WERI-Rb-1 (cell line): ENCODE results near the gene KLRK1.
"Not testable (repeated sequence)": the region's sequence is repeated elsewhere in the genome, so short reads cannot be mapped to it uniquely, and the experiment has no call there.

Source experiments
- DNase-seq: peaks from one replicate; pipeline ENCODE4 v3.0.0-alpha.2; 2020
- H3K27ac ChIP-seq: fragments of 250-450 bp; sonication (Bioruptor Pico); 2 replicates; pipeline ENCODE4 v1.5.1; 2020; ENCODE audit warnings: mild to moderate bottlenecking, moderate library complexity
- H3K27me3 ChIP-seq: fragments of 250-450 bp; sonication (Bioruptor Pico); 2 replicates; pipeline ENCODE4 v1.5.1; 2021; ENCODE audit warnings: mild to moderate bottlenecking, low read depth, moderate library complexity; ENCODE audit not compliant: insufficient read depth, severe bottlenecking
- H3K36me3 ChIP-seq: fragments of 250-450 bp; sonication (Bioruptor Pico); 2 replicates; pipeline ENCODE4 v1.5.1; 2020; ENCODE audit warnings: mild to moderate bottlenecking, moderate library complexity
- H3K4me3 ChIP-seq: 2 replicates; pipeline ENCODE4 v1.5.1; 2011; ENCODE audit warnings: low read depth, mild to moderate bottlenecking, control low read depth, low read length
- H3K9me3 ChIP-seq: fragments of 250-450 bp; sonication (Bioruptor Pico); 2 replicates; pipeline ENCODE4 v1.5.1; 2021; ENCODE audit warnings: mild to moderate bottlenecking, moderate library complexity; ENCODE audit not compliant: severe bottlenecking
- TF ChIP-seq, protein P1 (sequence below): IDR thresholded peaks from 2 replicates; pipeline ENCODE4 v1.5.1; 2011; ENCODE audit warnings: low read depth, mild to moderate bottlenecking, control low read depth, inconsistent platforms, low read length

The KLRK1 gene

DNA sequence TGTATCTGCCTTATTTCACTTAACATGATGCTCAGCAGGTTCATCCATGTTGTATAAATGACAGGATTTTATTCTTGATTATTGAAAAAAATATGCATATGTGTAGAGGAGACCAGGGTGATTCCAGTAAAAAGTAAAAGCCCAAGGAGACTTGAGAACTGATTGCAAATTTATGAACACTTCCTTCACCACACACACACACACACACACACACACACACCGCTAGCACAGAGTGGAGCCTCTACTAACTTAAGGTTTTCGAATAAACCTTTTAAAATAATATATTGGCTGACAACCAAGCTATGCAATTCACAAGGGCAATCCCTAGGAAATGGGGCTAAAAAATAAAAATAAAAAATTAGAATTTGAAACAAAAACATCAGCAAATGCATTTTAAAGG, 8.3 kb upstream of the KLRK1 start:
- no peak for DNase-seq
- no peaks in the 10 kb centered on the region for H3K9me3 ChIP-seq
- no peak overlapping the region for H3K27ac ChIP-seq
- no peak overlapping the region for H3K4me3 ChIP-seq
- TF ChIP-seq, protein P1, sequence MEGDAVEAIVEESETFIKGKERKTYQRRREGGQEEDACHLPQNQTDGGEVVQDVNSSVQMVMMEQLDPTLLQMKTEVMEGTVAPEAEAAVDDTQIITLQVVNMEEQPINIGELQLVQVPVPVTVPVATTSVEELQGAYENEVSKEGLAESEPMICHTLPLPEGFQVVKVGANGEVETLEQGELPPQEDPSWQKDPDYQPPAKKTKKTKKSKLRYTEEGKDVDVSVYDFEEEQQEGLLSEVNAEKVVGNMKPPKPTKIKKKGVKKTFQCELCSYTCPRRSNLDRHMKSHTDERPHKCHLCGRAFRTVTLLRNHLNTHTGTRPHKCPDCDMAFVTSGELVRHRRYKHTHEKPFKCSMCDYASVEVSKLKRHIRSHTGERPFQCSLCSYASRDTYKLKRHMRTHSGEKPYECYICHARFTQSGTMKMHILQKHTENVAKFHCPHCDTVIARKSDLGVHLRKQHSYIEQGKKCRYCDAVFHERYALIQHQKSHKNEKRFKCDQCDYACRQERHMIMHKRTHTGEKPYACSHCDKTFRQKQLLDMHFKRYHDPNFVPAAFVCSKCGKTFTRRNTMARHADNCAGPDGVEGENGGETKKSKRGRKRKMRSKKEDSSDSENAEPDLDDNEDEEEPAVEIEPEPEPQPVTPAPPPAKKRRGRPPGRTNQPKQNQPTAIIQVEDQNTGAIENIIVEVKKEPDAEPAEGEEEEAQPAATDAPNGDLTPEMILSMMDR = no peak
- H3K36me3 ChIP-seq = no peaks in the 10 kb centered on the region
- no peaks in the 10 kb centered on the region for H3K27me3 ChIP-seq

DNA sequence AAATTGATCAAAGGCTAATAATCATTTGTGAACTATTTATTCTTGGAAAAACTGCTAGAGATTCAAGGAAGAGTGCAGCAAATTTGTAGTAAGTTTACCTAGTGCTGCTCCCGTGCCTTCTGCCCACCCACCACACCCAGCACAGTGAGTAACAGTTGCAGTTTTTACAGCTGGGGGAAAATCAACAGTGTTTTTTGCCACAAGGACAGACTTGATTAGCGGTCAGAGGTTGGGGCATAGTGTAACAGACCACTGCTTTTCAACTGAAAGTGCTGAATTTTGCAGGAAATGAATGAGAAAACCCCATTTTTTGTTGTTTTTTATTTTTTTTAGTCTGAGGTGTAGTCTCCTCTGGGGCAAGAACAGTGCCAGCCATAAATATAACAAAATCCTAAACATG, 7.5 kb upstream of the KLRK1 start:
- TF ChIP-seq, protein P1 = no peak
- Histone ChIP-seq H3K9me3 (no peaks in the 10 kb centered on the region), H3K4me3 (no peak overlapping the region), H3K27me3 (no peaks in the 10 kb centered on the region), H3K36me3 (no peaks in the 10 kb centered on the region), H3K27ac (no peak overlapping the region)
- DNase-seq = no peak

DNA sequence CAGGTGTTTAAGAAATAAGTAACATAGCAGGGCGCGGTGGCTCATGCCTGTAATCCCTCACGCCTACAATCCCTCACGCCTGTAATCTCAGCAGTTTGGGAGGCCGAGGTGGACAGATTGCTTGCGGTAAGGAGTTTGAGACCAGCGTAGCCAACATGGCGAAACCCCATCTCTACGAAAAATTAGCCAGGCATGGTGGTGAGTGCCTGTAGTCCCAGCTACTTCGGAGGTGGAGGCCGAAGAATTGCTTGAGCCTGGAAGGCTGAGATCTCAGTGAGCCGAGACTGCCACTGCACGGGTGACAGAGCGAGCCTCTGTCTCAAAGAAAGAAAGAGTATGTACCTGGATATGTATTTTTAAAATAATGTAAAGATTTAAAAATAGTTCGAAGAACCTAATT, 6.3 kb upstream of the KLRK1 start:
- H3K27me3 ChIP-seq, H3K4me3 ChIP-seq, H3K27ac ChIP-seq, H3K9me3 ChIP-seq, H3K36me3 ChIP-seq, DNase-seq: not testable (repeated sequence)

DNA sequence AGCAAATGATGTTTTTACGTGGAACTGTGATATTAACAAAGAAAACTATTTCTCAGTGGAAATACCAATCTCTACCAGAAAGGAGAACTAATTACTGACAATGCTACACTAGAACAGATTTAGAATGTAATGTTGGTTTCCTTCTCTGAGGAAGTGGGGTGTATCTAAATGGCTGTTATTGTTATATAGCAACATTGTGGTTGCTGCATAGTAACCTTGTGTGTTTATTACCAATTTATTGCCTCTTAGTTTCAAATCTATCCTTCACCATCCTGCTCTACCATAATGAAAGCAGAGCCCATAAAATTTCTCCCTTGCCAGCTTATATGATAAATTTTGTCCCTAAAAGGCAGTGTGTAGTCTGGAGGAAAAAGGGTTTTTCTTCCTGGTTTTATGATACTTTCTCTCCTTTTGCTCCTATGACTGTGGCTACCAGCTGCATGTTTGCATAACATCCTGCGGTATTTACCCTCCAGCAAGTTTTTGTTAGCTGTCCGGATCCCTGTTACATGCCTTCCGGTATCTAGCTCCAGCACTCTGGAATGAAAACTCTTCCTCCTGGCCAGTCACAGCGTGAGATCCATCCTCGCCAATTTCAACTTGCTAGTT, 5.7 kb upstream of the KLRK1 start:
- H3K4me3 ChIP-seq = no peak overlapping the region
- H3K36me3 ChIP-seq = no peaks in the 10 kb centered on the region
- DNase-seq = no peak
- H3K9me3 ChIP-seq = no peaks in the 10 kb centered on the region
- H3K27me3 ChIP-seq = no peaks in the 10 kb centered on the region
- no peak overlapping the region for H3K27ac ChIP-seq
- TF ChIP-seq, protein P1 = no peak

DNA sequence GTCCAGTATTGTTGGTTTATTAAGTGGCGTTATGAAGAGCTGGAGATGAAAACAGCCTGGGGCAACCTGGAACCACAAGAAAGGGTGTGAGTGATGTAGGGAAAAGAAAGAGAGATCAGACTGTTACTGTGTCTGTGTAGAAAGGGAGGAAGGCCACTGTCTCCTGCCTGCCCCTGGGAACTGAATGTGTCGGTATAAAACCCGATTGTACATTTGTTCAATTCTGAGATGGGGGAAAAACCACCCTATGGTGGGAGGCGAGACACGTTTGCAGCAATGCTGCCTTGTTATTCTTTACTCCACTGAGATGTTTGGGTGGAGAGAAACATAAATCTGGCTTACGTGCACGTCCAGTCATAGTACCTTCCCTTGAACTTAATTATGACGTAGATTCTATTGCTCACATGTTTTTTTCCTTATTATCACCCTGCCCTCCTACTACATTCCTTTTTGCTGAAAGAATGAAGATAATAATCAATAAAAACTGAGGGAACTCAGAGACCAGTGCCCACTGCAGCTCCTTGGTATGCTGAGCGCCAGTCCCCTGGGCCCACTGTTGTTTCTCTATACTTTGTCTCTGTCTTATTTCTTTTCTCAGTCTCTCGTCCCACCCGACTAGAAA, 4.8 kb upstream of the KLRK1 start:
- DNase-seq, H3K36me3 ChIP-seq, H3K9me3 ChIP-seq, H3K4me3 ChIP-seq, H3K27ac ChIP-seq, H3K27me3 ChIP-seq: not testable (repeated sequence)

DNA sequence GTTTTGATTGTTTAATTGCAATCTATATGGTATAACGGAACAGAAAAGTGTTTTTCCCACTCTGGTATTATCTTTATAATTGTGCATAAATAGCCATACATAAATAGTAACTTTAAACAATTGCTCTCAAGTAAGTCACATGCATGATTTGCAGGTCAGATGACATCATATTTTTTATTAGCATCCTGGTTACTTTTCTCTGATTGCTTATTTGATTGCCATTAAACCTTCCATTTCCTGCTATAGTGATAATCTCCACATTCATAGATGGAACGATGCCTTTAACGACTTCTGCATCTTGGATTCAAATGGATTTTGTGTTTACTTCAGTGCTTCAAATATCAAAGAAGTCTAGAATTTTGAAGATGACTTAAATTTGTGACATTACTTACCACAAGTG, 3.5 kb upstream of the KLRK1 start:
- no peak for DNase-seq
- Histone ChIP-seq H3K36me3 (no peaks in the 10 kb centered on the region), H3K27me3 (no peaks in the 10 kb centered on the region), H3K27ac (no peak overlapping the region), H3K4me3 (no peak overlapping the region), H3K9me3 (no peaks in the 10 kb centered on the region)
- TF ChIP-seq, protein P1 = no peak

DNA sequence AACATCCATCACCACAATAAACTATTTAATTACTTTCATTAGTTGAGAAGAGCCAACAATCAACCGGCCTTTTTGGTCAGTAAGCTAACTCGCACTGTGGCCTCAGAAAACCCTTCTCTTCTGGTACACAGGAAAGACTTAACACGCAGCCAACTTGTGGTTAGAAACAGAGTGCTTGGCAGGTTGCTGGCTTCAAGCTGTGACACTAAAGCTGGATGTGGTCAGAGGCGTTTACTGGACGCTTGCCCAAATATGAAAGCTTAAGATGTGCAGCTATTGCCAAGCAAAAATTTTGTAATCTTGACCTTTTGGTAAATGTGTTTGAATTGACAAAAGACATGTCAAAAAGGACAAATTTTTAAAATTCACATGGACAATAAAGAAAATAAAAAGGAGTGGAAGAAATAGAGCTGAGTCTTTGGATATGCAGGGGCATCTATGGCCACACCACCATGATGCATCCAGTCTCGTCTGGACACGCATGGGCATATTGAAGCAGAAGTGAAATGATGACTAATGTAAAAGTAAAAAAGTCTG, 2.6 kb upstream of the KLRK1 start:
- Histone ChIP-seq H3K36me3 (no peaks in the 10 kb centered on the region), H3K27ac (no peak overlapping the region), H3K4me3 (no peak overlapping the region), H3K9me3 (no peaks in the 10 kb centered on the region), H3K27me3 (no peaks in the 10 kb centered on the region)
- TF ChIP-seq, protein P1 = no peak
- DNase-seq = no peak

DNA sequence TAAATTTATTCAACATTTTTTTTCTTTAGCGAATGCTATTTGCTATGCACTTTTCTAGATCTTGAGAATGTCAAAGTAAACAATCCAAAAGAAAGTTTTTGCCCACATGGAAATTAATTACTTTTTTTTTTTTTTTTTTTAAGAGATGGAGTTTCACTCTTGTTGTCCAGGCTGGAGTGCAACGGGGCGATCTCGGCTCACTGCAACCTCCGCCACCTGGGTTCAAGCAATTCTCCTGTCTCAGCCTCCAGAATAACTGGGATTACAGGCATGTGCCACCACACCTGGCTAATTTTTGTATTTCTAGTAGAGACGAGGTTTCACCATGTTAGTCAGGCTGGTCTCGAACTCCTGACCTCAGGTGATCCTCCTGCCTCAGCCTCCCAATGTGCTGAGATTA, 1.1 kb upstream of the KLRK1 start:
- not testable (repeated sequence) for H3K4me3 ChIP-seq, H3K27me3 ChIP-seq, DNase-seq, H3K36me3 ChIP-seq, H3K27ac ChIP-seq, H3K9me3 ChIP-seq
